ENCODE results near the gene PKP1. TPM values are rescaled to one million over a fixed set of nuclear protein-coding genes. Genes with fewer than 3 reads are reported as not detected.

PKP1 gene
- total RNA-seq, 1 donor from 2014 or later = 0.13 TPM

DNA sequence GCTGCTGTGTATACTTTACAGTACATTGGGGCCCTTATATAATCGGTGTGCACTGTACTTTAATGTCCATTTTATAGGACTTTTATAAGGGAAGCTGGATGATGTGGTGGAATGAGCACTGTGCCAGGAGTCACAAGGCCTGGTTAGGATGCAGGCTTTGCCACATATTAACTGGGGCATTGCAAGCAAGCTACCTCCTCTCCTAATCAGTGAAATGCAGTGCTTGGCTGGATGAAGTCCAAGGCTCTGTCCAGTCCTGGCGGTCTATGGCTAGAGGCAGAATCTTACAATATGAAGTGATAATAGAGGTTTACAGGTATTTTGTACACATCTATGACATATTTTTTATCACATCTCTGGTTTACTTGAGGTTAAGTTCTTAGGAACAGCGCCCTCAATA lies 1.7 kb upstream of the PKP1 start:
- no peak for DNase-seq (ENCODE audit: low read depth)

GRCh38 chr1:201282216-201282615 lies 1.1 kb upstream of the PKP1 start:
- DNase-seq (ENCODE audit: low read depth) = no peak

DNA sequence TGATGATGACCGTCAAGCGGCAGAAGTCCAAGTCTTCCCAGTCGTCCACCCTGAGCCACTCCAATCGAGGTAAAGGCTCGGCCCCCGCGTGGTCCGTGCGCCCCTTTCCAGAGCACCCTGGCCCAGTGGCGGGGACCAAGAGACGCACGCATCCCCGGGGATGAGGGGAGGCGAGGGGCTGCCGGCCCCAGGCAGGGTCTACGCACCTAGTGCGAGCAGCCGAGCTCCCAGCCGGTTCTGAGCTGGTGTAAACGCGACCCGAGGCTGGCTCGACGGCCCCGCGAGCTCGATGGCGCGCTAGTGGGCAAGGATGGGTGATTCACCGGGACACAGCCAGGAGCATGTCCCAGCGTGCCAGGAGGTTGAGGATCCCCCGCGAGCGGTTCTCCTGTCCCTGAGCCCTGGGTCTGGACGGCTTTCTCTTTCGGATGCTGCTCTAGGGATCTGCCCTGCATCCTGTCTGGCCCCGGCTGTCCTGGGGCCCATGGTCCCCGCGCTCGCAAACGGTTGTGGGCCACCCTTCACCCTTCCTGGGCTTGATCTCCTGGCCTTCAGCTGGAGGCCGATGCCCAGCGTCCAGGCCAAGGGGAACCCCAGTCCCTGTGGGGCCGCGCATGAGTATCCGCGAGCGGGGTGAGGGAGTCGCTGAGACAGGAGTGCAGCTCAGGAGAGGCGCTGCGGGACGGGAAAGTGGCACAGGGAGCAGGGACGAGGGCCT lies 689 bp downstream of the PKP1 start:
- no peak for DNase-seq (ENCODE audit: low read depth)

DNA sequence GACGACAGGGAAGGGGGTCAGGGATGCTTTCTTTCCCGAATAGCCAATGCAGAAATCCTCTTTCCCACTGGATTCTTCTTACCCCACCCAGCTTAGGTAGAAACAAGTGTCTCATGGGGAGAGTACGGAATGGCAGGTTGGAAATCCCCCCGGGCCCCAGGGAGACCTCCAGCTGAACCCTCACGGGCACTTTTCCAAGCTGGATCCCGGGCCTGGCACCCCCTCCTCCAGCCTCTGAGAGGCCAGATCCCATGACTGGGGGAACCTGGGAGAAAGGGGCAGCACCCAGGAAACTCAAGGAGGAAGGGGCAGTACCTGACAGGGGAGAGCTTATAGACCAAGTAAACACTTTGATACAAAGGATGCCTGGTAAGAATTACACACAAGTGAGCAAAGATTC lies 1.3 kb downstream of the PKP1 start:
- DNase-seq (ENCODE audit: low read depth) = no peak

GRCh38 chr1:201285846-201286245 lies 2.5 kb downstream of the PKP1 start:
- no peak for DNase-seq (ENCODE audit: low read depth)

DNA sequence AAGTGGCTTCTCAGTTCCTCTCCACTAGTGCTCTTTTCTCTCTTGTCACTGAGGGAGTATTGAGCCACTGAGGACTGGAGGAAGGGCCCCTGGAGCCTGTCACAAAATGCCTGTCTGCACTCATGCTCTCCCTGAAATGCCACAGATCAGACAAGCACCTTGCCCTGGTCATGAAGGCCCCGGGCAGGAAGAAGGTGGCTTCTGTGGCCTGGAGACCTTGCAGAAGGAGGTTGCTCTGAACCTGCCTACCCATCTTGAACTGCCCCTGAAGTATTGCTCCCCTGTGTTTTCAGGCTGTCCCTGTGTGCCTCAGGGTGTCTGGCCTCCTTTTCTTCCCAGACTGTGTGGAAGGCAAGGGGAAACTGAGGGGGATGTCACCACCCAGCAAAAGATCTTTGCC lies 3.1 kb downstream of the PKP1 start:
- no peak for DNase-seq (ENCODE audit: low read depth)

DNA sequence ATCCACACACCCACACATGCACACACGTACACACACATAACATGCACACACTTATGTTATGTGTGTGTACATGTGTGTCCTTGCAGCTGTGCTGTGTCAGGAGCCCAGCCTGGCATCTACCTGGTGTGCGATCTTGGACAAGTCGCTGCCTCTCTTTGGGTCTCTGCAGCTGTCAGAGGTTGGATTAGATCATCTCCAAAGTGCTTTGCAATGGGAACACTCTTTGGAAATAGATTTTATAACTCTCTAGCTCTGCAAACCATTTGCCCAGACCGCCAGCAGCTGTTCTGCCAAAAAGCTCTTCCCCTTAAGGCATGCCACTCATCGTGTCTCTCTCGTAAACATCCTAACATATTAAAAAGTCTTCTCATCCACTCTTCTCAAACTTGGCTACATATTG lies 4.7 kb downstream of the PKP1 start:
- DNase-seq (ENCODE audit: low read depth) = peak; percentile 91

DNA sequence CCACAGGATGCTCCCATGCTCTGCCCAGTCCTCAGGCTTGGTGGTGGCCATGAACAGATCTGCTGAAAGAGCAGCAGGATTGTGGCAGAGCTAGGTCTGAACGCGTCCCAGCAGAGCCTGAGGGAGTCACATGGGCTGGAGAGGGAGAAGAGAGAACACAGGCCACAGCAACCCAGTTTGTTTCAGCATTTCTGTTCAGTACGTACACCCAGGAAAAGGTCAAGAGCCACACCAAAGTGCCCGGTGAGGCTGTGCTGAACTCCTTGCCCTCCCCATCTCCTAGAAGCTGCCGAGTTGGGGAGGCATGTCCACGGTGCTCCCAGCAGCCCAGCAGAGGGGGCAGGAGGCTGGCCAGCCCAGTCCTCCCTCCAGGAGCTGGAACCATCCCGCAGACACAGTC lies 5.5 kb downstream of the PKP1 start:
- no peak for DNase-seq (ENCODE audit: low read depth)

DNA sequence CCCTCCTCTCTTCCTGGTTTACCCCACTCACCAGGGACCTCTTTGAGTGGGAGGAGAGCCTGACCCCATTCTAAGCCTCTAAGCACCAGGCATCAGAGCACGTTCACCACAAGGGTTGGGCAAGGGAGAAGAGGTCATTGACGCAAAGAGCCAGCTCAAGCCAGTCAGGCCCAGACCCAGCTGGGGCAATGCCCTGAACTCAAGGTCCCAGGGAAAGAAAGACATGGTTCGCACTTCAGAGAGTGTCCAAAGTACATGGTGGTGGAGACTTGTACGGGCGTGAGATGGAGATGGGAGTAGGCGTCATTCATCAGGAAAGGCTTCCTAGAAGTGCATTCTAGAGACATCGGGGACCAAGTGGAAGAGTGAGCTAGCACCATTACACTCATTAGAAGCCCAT lies 7.2 kb downstream of the PKP1 start:
- no peak for DNase-seq (ENCODE audit: low read depth)

GRCh38 chr1:201291916-201292315 lies 8.6 kb downstream of the PKP1 start:
- no peak for DNase-seq (ENCODE audit: low read depth)

GRCh38 chr1:201294876-201295275 lies 11.6 kb downstream of the PKP1 start:
- DNase-seq (ENCODE audit: low read depth) = no peak

DNA sequence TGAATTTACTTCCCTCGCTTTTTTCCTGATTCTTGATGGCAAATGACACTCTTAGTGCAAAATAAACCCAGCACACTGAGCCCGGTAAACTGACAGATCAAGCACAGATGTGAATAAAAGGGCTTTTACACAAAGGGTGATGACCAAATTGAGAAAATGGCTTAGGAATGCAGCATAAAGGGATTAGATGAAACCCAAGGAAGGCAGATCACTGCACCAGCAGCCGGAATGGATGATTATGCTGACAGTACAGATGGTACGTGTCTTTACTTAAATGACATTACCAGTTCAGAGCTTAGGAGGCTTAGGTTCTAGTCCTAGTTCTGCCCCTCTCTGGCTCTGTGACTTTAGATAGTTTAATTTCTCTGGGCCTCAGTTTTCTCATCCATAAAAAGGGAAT lies 12.0 kb downstream of the PKP1 start:
- DNase-seq (ENCODE audit: low read depth) = peak; percentile 58

- DNase-seq (ENCODE audit: low read depth) = peak; percentile 72
Measured at GRCh38 chr1:201295861-201296260, 12.6 kb downstream of the PKP1 start.

- DNase-seq (ENCODE audit: low read depth) = no peak
Measured at GRCh38 chr1:201296352-201296751, 13.0 kb downstream of the PKP1 start.

DNA sequence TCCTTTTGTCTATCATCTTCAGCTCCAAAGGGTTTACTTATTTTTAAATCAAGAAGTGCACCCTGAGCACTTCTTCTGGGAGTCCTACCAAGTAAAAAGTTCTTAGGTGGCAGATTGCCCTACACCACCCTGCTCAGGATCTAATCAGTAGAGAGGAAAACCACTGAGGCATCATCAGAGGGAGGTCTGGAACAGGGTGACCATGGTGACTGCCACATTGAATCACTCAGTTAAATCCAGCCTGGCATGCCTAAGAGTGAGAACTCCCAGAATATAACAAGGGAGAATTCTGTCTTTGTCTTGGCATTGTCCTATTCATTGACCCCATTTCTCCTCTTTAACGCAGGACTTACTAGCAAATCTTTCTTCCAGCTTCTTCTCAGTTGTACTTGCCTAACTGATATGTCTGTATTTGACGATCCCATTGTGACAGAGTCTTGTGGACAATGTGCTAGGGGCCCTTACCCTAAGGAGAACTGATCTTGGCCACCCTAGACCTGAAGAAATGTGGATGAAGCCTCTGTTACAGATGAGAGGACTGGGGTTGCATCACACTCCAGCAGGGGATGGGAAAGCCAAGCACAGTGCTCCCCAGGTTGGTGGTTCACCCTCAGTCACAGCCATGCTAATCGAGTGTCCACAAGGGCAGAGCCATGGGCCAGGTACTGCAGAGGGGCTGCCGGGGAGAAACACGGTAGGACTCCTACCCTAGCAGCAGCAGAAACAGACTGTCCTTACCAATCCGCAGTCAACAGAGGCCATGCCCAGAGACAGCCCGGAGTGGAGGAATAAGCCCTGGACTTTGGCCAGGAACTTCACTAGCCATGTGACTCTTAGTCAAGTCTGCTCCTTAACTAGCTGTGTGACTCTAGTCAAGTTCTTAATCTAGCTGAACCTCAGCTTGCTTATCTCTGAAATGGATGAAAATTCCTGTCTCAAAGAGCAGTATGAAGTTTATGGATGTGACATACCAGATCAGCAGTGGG lies 15.4 kb downstream of the PKP1 start:
- peak; percentile 66 for DNase-seq (ENCODE audit: low read depth)

DNA sequence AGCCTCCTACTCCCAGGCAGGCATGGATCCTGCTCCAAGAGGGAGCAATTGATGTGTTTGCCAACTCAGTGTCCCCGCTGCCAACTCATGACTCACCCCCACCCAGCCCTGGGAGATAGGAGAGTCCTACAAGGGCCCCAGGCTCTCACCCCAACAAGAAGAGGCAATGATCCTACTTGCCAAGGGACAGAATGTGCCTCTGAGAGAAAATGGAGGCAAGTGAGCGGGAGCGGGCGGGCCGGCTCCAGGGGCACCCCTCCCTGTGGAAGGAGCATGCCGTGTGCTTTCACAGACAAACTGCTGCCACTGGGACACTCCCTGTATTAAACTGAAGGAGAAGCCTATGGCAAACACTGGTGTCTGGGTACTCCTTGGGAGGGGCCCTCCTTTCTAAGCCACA lies 16.7 kb downstream of the PKP1 start:
- DNase-seq (ENCODE audit: low read depth) = peak; percentile 41

- DNase-seq (ENCODE audit: low read depth) = no peak
Measured at GRCh38 chr1:201300641-201301040, 17.3 kb downstream of the PKP1 start.

DNA sequence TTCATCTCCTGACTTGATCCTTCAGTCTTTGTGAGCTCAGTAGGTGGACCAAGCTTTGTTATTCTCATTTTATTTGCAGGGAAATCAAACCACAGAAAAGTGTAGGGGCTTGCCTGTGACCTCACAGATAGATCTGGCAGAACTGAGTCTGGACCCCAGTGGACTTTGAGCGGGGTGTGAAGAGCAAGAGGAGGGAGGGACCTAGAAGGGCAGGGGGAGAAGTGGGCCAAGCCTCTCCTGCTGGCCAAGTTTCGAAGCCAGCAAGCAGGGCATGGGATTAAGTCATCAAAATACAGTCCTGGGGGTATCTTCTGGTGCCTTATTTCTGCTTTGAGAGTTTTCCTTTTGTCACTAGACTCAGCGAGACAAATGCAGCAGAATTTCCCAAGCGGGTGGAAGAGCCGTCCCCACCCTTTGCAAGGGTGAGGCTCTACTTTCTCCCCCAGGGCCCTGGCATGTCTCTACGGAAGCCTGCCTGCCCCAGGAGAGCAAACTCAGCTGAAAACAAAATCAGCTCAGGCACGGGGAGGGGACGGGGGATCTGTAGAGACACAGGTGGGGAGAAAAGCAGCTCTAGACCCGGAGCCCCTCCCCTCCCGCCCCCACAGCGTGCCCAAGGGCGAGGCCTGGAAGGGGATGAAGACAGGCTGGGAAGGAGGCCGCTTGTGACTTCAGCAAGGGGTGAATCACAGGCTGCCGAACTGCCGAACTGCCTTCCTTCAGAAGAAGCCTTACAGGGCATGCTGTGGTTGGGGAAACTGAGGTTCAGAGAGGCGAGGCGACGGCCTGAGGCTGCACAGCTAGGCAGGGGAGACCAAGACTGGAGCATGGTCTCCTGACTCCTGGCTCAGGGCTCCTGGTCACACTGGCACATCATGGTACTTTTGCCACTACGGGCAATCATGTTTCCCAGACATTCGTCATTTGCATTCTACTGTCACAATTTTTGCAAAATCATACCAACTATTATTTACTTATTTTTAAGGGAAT lies 19.2 kb downstream of the PKP1 start:
- no peak for DNase-seq (ENCODE audit: low read depth)

GRCh38 chr1:201304126-201304525 lies 20.8 kb downstream of the PKP1 start:
- no peak for DNase-seq (ENCODE audit: low read depth)

GRCh38 chr1:201305815-201306214 lies 22.5 kb downstream of the PKP1 start:
- no peak for DNase-seq (ENCODE audit: low read depth)

DNA sequence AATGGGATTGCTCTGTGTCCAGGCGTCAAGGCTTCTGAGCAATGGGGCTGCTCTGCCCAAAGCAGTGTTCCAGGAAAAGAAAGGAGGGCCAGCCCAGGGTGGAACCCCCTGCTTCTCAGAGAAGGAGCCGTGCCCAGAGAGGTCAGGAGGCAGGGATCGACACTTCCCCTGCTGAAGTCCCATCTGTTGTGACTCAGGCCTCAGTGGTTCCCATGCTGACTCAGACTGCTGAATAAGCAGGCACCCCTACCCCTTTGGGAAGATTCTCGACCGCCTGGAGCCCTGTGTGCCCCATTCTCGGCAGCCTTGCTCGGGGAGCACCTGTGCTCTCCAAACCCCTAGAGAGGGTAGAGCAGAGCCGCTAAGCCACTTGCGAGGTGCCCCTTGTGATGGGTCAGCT lies 23.9 kb downstream of the PKP1 start:
- DNase-seq (ENCODE audit: low read depth) = peak; percentile 50

Data from myocyte (in vitro differentiated cells).